ENCODE results near the gene MIEN1. TPM values are rescaled to one million over a fixed set of nuclear protein-coding genes. Genes with fewer than 3 reads are reported as not detected.

The MIEN1 gene
- total RNA-seq, 1 experiment from 2014 or later = 40.6 TPM

DNA sequence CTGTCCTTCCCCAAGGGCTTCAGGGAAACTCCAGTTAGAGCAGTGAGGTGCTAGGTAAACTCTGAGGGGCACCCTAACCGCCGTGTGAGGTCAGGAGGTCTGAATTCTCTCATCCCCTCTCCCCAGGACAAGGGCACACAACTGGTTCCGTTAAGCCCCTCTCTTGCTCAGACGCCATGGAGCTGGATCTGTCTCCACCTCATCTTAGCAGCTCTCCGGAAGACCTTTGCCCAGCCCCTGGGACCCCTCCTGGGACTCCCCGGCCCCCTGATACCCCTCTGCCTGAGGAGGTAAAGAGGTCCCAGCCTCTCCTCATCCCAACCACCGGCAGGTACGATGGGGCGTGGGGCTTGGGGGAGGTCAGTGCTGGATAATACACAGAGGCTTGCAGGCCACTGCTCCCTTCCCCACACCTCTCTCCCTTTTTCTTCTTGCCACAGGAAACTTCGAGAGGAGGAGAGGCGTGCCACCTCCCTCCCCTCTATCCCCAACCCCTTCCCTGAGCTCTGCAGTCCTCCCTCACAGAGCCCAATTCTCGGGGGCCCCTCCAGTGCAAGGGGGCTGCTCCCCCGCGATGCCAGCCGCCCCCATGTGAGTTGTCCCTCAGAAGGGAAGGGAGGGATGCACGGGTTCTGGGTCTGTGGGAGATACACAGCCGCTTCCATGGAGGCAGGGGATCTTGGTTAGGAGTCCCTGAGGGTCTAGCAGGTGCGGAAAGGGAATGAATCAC, 12.0 kb upstream of the MIEN1 start:
- Mint-ChIP-seq H3K4me1 (peaks cover 23% of the 10 kb centered on the region), H3K36me3 (peaks cover 23% of the 10 kb centered on the region), H3K4me3 (no peak overlapping the region), H3K27ac (no peak overlapping the region), H3K27me3 (ENCODE audit: low read depth) (no peaks in the 10 kb centered on the region; the same call in 1 of the 2 replicates), H3K9me3 (no peaks in the 10 kb centered on the region)
- TF ChIP-seq CBFB (CRISPR knock-in tag; IDR thresholded peaks at IDR 0.05; ENCODE audit: low read depth) = no peak
- TF ChIP-seq MYBL2 (CRISPR knock-in tag; IDR thresholded peaks at IDR 0.05) = no peak
- TF ChIP-seq GTF2I (CRISPR knock-in tag; conservative IDR thresholded peaks at IDR 0.05) = no peak
- TF ChIP-seq TP53 (CRISPR knock-in tag; IDR thresholded peaks at IDR 0.05) = no peak
- TF ChIP-seq FOXJ3 (CRISPR knock-in tag; IDR thresholded peaks at IDR 0.05; ENCODE audit: borderline replicate concordance) = no peak
- no peak for TF ChIP-seq TEAD4 (CRISPR knock-in tag; IDR thresholded peaks at IDR 0.05)
- TF ChIP-seq, protein P1, sequence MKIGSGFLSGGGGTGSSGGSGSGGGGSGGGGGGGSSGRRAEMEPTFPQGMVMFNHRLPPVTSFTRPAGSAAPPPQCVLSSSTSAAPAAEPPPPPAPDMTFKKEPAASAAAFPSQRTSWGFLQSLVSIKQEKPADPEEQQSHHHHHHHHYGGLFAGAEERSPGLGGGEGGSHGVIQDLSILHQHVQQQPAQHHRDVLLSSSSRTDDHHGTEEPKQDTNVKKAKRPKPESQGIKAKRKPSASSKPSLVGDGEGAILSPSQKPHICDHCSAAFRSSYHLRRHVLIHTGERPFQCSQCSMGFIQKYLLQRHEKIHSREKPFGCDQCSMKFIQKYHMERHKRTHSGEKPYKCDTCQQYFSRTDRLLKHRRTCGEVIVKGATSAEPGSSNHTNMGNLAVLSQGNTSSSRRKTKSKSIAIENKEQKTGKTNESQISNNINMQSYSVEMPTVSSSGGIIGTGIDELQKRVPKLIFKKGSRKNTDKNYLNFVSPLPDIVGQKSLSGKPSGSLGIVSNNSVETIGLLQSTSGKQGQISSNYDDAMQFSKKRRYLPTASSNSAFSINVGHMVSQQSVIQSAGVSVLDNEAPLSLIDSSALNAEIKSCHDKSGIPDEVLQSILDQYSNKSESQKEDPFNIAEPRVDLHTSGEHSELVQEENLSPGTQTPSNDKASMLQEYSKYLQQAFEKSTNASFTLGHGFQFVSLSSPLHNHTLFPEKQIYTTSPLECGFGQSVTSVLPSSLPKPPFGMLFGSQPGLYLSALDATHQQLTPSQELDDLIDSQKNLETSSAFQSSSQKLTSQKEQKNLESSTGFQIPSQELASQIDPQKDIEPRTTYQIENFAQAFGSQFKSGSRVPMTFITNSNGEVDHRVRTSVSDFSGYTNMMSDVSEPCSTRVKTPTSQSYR (CRISPR knock-in tag; IDR thresholded peaks at IDR 0.05) = no peak
- TF ChIP-seq TEAD1 (CRISPR knock-in tag; IDR thresholded peaks at IDR 0.05) = no peak
- TF ChIP-seq EMX1 (CRISPR knock-in tag; IDR thresholded peaks at IDR 0.05) = no peak
- TF ChIP-seq SMAD3 (CRISPR knock-in tag; IDR thresholded peaks at IDR 0.05; ENCODE audit: borderline replicate concordance) = no peak
- TF ChIP-seq KAT7 (CRISPR knock-in tag; IDR thresholded peaks at IDR 0.05; ENCODE audit: borderline replicate concordance) = no peak
- no peak for TF ChIP-seq NFE2L1 (CRISPR knock-in tag; IDR thresholded peaks at IDR 0.05)
- no peak for TF ChIP-seq GABPB1 (CRISPR knock-in tag; IDR thresholded peaks at IDR 0.05)
- TF ChIP-seq, protein P2, sequence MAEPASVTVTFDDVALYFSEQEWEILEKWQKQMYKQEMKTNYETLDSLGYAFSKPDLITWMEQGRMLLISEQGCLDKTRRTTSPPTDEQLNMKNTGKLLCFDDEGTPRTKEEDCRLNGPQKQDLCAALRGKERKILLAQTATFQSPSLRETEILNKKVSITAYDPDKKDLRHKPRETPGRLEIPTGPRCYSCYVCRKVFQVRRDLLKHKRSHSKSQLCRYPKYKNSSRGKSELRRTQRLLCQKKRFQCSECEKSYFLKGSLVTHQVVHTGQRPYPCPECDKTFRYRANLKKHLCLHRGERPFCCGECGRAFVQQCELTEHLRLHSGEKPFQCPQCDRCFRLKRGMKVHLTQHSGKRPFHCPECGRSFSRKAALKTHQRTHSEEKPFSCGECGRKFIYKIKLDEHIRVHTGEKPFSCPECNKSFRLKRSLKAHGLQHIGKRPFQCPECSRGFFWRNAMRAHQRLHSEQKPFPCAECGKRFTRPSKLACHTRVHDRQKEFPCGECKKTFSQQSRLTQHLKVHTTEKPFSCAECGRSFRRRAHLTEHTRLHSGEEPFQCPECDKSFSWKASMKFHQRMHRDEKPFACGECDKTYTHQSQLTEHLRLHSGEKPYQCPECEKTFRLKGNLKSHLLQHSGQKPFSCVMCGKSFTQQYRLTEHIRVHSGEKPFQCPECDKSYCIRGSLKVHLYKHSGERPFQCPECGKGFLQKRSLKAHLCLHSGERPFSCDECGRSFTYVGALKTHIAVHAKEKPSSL (CRISPR knock-in tag; conservative IDR thresholded peaks at IDR 0.05) = no peak
- TF ChIP-seq RELA (CRISPR knock-in tag; IDR thresholded peaks at IDR 0.05; ENCODE audit: borderline replicate concordance) = no peak
- no peak for TF ChIP-seq ZNF396 (CRISPR knock-in tag; IDR thresholded peaks at IDR 0.05; ENCODE audit: borderline replicate concordance)
- ATAC-seq = no peak
- no peak for DNase-seq (ENCODE audit: low spot score)
- CTCF ChIA-PET = interaction anchor here (0.9 to 1.2 kb wide), 2 partner anchors 11 to 119 kb away, joined by 3 read pairs; no protein-coding TSS in a partner anchor
- POLR2A ChIA-PET = no interaction called here

DNA sequence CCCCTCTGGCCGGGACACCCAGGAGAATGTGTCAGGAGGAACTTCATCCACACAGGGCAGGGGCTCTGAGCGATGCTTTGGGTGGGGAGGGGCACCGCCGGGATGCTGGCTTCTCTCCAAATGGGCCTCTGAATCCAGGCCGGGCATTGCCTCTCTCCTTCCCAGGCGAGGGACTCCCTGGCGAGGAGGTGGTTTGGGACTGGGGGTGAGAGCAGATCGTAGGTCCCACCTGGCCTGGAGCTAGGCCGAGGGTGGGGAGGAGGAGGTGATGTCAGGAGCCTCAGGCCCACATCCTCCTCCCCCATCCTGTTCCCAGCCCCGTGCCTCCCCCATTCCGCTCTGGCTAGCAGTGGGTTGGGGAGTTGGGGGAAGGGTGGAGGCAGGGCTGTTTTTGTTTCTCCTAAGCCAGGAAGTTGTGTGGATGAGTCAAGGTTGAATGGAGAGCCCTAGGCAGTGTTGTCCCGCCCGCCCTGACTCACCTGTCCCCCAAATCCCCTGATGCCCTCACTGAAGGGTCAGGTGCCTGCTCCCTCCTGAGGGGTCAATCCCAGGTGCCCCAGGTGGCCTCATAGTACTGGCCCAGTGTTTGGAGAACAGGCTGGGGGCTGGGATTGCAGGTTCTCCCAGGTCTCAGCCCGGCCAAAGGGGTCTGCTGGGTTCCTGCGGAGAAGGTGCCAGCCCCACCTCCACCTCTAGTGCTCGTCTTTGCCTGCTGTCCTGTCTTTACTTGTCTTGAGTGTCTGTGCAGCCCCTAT, 10.2 kb upstream of the MIEN1 start:
- Mint-ChIP-seq H3K4me1 (peaks cover 37% of the 10 kb centered on the region), H3K4me3 (peak overlapping the region; percentile 91), H3K36me3 (peaks cover 18% of the 10 kb centered on the region), H3K27ac (peak overlapping the region; percentile 98), H3K9me3 (no peaks in the 10 kb centered on the region), H3K27me3 (ENCODE audit: low read depth) (no peaks in the 10 kb centered on the region; the same call in 1 of the 2 replicates)
- CTCF ChIA-PET = interaction anchor here (3.0 kb wide), 1 partner anchor 11 kb away, joined by 32 read pairs; the partner anchor contains the start of gene MIEN1
- peak; percentile 78 for DNase-seq (ENCODE audit: low spot score)
- peak; percentile 69 for ATAC-seq
- POLR2A ChIA-PET = interaction anchor here (2.3 to 2.4 kb wide), 2 partner anchors 13 to 41 kb away, joined by 7 to 10 read pairs; partner anchors contain the start of gene ERBB2
- TF ChIP-seq ZNF232 (CRISPR knock-in tag; IDR thresholded peaks at IDR 0.05) (no peak), MYBL2 (CRISPR knock-in tag; IDR thresholded peaks at IDR 0.05) (0 out of 2 replicates have a peak, but pooled peaks have one; percentile 33), JUN (CRISPR knock-in tag; IDR thresholded peaks at IDR 0.05) (0 out of 2 replicates have a peak, but pooled peaks have one; percentile 40), GABPB1 (CRISPR knock-in tag; IDR thresholded peaks at IDR 0.05) (peak; percentile 84), SP1 (CRISPR knock-in tag; conservative IDR thresholded peaks at IDR 0.05) (peak; percentile 74)
- TF ChIP-seq, protein P3, sequence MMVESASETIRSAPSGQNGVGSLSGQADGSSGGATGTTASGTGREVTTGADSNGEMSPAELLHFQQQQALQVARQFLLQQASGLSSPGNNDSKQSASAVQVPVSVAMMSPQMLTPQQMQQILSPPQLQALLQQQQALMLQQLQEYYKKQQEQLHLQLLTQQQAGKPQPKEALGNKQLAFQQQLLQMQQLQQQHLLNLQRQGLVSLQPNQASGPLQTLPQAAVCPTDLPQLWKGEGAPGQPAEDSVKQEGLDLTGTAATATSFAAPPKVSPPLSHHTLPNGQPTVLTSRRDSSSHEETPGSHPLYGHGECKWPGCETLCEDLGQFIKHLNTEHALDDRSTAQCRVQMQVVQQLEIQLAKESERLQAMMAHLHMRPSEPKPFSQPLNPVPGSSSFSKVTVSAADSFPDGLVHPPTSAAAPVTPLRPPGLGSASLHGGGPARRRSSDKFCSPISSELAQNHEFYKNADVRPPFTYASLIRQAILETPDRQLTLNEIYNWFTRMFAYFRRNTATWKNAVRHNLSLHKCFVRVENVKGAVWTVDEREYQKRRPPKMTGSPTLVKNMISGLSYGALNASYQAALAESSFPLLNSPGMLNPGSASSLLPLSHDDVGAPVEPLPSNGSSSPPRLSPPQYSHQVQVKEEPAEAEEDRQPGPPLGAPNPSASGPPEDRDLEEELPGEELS (CRISPR knock-in tag; IDR thresholded peaks at IDR 0.05) = 0 out of 2 replicates have a peak, but pooled peaks have one; percentile 32
- TF ChIP-seq, protein P4, sequence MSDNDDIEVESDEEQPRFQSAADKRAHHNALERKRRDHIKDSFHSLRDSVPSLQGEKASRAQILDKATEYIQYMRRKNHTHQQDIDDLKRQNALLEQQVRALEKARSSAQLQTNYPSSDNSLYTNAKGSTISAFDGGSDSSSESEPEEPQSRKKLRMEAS (CRISPR knock-in tag; IDR thresholded peaks at IDR 0.05) = peak; percentile 67; the same call in 1 of the 2 replicates
- TF ChIP-seq, protein P5, sequence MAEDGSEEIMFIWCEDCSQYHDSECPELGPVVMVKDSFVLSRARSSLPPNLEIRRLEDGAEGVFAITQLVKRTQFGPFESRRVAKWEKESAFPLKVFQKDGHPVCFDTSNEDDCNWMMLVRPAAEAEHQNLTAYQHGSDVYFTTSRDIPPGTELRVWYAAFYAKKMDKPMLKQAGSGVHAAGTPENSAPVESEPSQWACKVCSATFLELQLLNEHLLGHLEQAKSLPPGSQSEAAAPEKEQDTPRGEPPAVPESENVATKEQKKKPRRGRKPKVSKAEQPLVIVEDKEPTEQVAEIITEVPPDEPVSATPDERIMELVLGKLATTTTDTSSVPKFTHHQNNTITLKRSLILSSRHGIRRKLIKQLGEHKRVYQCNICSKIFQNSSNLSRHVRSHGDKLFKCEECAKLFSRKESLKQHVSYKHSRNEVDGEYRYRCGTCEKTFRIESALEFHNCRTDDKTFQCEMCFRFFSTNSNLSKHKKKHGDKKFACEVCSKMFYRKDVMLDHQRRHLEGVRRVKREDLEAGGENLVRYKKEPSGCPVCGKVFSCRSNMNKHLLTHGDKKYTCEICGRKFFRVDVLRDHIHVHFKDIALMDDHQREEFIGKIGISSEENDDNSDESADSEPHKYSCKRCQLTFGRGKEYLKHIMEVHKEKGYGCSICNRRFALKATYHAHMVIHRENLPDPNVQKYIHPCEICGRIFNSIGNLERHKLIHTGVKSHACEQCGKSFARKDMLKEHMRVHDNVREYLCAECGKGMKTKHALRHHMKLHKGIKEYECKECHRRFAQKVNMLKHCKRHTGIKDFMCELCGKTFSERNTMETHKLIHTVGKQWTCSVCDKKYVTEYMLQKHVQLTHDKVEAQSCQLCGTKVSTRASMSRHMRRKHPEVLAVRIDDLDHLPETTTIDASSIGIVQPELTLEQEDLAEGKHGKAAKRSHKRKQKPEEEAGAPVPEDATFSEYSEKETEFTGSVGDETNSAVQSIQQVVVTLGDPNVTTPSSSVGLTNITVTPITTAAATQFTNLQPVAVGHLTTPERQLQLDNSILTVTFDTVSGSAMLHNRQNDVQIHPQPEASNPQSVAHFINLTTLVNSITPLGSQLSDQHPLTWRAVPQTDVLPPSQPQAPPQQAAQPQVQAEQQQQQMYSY (CRISPR knock-in tag; IDR thresholded peaks at IDR 0.05) = peak; percentile 96

Data from WTC11 (cell line).